ENCODE data around the gene CLEC16A. TPM values are rescaled to one million over a fixed set of nuclear protein-coding genes. Genes with fewer than 3 reads are reported as not detected.

The CLEC16A gene
- total and polyA plus RNA-seq, 3 experiments from 2014 or later = 18.6 to 38.2 (median 38.1) TPM

DNA sequence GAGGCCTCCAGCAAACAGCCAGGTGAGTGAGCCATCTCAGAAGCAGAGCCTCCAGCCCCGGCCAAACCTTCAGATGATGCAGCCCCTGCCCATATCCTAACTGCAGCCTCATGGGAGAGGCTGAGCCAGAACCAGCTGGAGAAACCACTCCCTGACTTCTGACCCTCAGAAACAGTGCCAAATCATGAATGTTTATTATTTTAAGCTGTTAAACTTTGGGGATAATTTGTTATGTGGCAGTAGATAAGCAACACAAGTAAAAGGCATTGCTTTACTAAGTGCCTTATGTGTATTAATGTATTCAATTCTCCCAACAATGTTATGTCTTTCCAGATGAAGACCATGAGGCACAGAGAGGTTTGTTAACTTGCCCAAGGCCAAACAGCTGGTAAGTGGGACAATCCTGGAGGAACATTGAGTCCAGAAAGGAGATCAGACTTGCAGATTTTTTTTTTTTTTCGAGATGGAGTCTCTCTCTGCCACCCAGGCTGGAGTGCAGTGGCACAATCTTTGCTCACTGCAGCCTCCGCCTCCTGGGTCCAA is 252.0 kb downstream of the CLEC16A start:
- Histone ChIP-seq H3K27ac (ENCODE audit: low read depth, low read length) (no peak overlapping the region), H3K4me1 (ENCODE audit: insufficient read depth, low read length) (peaks cover 10% of the 10 kb centered on the region), H3K4me3 (ENCODE audit: low read length) (no peak overlapping the region), H3K36me3 (ENCODE audit: insufficient read depth, low read length) (no peaks in the 10 kb centered on the region), H3K27me3 (ENCODE audit: insufficient read depth, low read length, poor library complexity, severe bottlenecking) (no peaks in the 10 kb centered on the region), H3K9me3 (ENCODE audit: low read length) (no peaks in the 10 kb centered on the region)
- Mint-ChIP-seq H3K4me3 (no peak overlapping the region), H3K4me1 (no peaks in the 10 kb centered on the region), H3K9me3 (no peaks in the 10 kb centered on the region), H3K27me3 (peaks cover 1 to 5% of the 10 kb centered on the region in 2 donors), H3K36me3 (peaks cover 0 to 1% (median 0%) of the 10 kb centered on the region in 3 donors), H3K27ac (no peak overlapping the region)
- ChIA-PET CTCF (interaction anchor here (2.3 kb wide), 1 partner anchor 58 kb away, joined by 7 read pairs; no protein-coding TSS in a partner anchor), POLR2A (no interaction called here)
- no peak for DNase-seq

DNA sequence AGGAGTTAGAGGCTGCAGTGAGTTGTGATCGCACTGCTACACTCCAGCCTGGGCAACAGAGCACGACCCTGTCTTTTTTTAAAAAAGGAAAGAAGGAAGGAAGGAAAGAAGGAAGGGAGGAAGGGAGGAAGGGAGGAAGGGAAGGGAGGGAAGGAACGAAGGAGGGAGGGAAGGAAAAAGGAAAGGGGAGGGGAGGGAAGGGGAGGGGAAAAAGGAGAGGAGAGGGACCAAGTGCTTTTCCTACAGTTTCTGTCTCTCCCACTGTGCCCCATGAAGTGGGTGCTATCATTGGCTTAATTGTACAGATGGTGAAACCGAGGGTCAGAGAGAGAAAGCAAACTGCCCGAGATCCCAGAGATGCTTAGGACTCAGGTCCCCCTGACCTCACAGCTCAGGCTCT is 254.0 kb downstream of the CLEC16A start:
- no peaks in the 10 kb centered on the region for H3K4me1 Mint-ChIP-seq
- H3K27ac Mint-ChIP-seq = no peak overlapping the region
- peaks cover 1 to 5% of the 10 kb centered on the region in 2 donors for H3K27me3 Mint-ChIP-seq
- no peaks in the 10 kb centered on the region for H3K27me3 ChIP-seq (ENCODE audit: insufficient read depth, low read length, poor library complexity, severe bottlenecking)
- no peak overlapping the region for H3K27ac ChIP-seq (ENCODE audit: low read depth, low read length)
- H3K9me3 ChIP-seq (ENCODE audit: low read length) = no peaks in the 10 kb centered on the region
- no peaks in the 10 kb centered on the region for H3K36me3 ChIP-seq (ENCODE audit: insufficient read depth, low read length)
- no peaks in the 10 kb centered on the region for H3K9me3 Mint-ChIP-seq
- no peak for DNase-seq
- H3K4me3 ChIP-seq (ENCODE audit: low read length) = no peak overlapping the region
- H3K4me1 ChIP-seq (ENCODE audit: insufficient read depth, low read length) = peaks cover 10% of the 10 kb centered on the region
- ChIA-PET POLR2A (no interaction called here), CTCF (no interaction called here)
- H3K4me3 Mint-ChIP-seq = no peak overlapping the region
- H3K36me3 Mint-ChIP-seq = peaks cover 0 to 1% (median 0%) of the 10 kb centered on the region in 3 donors

DNA sequence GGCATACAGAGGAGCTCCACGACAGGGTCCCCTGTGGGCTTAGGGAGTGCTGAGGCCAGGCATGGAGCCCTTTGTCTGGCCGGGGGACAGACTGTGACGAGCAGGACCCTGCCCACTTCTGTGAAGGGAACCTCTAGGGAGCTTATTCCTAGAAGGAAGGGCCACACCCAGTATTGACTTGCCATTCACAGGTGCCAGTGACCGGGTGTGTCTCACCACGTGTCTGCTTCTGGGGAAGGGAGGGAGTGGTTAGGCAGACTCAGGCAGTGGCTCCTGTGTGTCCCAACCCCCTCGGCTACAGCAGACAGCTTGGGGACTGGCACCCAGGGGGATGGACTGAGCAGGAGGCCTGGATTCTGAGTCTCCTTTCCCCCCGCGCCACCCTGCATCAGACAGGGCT is 254.5 kb downstream of the CLEC16A start:
- Mint-ChIP-seq H3K27me3 (peaks cover 1 to 5% of the 10 kb centered on the region in 2 donors), H3K4me3 (no peak overlapping the region), H3K27ac (no peak overlapping the region), H3K36me3 (peaks cover 0 to 1% (median 0%) of the 10 kb centered on the region in 3 donors), H3K9me3 (no peaks in the 10 kb centered on the region), H3K4me1 (no peaks in the 10 kb centered on the region)
- ChIA-PET CTCF (no interaction called here), POLR2A (no interaction called here)
- Histone ChIP-seq H3K4me1 (ENCODE audit: insufficient read depth, low read length) (peaks cover 10% of the 10 kb centered on the region), H3K27ac (ENCODE audit: low read depth, low read length) (peak overlapping the region; percentile 51), H3K27me3 (ENCODE audit: insufficient read depth, low read length, poor library complexity, severe bottlenecking) (no peaks in the 10 kb centered on the region), H3K36me3 (ENCODE audit: insufficient read depth, low read length) (no peaks in the 10 kb centered on the region), H3K4me3 (ENCODE audit: low read length) (no peak overlapping the region), H3K9me3 (ENCODE audit: low read length) (no peaks in the 10 kb centered on the region)
- no peak for DNase-seq

DNA sequence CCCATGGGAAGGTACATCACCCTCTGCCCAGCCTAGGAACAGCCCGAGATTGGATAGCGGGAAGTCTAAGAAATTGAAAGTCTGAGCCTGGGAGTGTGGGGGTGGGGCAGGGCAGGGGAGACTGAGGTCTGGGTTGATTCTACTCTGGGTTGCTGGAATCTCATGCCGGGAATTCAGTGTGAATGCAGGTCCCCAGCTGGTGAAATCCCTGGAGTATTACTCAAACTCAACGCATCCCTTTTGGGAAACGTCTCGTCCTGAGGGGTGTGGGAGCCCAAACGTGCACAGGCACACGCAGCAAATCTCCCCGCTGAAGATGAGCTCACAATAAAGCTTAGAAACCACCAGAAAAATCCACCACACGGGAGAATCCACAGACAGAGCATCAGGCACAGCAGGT is 256.2 kb downstream of the CLEC16A start:
- no peaks in the 10 kb centered on the region for H3K9me3 ChIP-seq (ENCODE audit: low read length)
- no peaks in the 10 kb centered on the region for H3K27me3 ChIP-seq (ENCODE audit: insufficient read depth, low read length, poor library complexity, severe bottlenecking)
- peaks cover 0 to 4% (median 0%) of the 10 kb centered on the region in 3 donors for H3K4me1 Mint-ChIP-seq
- POLR2A ChIA-PET = no interaction called here
- H3K27ac Mint-ChIP-seq = no peak overlapping the region
- peaks cover 0 to 1% (median 0%) of the 10 kb centered on the region in 3 donors for H3K36me3 Mint-ChIP-seq
- CTCF ChIA-PET = no interaction called here
- no peak overlapping the region for H3K27ac ChIP-seq (ENCODE audit: low read depth, low read length)
- H3K4me3 ChIP-seq (ENCODE audit: low read length) = no peak overlapping the region
- no peak for DNase-seq
- no peak overlapping the region for H3K4me3 Mint-ChIP-seq
- H3K36me3 ChIP-seq (ENCODE audit: insufficient read depth, low read length) = no peaks in the 10 kb centered on the region
- peaks cover 0 to 5% of the 10 kb centered on the region in 2 donors for H3K27me3 Mint-ChIP-seq
- no peaks in the 10 kb centered on the region for H3K9me3 Mint-ChIP-seq
- peaks cover 10% of the 10 kb centered on the region for H3K4me1 ChIP-seq (ENCODE audit: insufficient read depth, low read length)

DNA sequence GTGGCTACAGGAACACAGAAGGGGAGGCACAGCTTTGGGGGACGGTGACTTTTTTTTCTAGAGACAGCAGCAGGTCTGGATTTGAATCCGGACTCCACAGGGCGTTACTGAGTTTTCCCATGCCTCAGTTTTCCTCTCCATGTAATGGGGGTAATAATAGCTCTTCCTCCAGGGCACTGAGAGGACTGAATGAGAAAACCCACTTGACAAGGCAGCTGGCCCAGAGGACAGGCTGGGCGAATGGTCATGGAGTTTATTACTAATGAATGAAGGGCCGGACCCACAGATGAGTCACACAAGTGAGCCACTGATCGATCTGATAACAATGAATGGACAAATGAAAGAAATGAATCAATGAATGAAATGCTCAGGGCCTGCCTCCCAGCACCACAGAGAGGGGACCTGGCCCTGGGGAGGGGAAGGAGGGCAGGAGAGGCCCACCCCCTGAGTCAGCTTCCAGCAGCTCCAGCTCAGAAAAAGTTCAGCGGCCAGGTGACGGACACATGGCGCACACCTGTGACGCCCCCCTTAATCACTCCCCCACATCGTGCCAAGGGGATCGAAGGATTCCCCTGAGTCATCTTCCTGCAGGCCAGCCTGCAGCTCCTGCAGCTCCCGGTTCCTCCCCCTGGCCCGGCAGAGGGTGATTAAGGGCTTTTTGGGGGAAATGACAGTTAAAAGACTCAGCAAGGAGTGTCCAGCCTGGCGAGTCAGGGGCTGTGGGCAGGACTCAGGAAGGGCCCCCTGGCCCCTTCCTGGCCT is 257.3 kb downstream of the CLEC16A start:
- no peaks in the 10 kb centered on the region for H3K9me3 Mint-ChIP-seq
- CTCF ChIA-PET = no interaction called here

DNA sequence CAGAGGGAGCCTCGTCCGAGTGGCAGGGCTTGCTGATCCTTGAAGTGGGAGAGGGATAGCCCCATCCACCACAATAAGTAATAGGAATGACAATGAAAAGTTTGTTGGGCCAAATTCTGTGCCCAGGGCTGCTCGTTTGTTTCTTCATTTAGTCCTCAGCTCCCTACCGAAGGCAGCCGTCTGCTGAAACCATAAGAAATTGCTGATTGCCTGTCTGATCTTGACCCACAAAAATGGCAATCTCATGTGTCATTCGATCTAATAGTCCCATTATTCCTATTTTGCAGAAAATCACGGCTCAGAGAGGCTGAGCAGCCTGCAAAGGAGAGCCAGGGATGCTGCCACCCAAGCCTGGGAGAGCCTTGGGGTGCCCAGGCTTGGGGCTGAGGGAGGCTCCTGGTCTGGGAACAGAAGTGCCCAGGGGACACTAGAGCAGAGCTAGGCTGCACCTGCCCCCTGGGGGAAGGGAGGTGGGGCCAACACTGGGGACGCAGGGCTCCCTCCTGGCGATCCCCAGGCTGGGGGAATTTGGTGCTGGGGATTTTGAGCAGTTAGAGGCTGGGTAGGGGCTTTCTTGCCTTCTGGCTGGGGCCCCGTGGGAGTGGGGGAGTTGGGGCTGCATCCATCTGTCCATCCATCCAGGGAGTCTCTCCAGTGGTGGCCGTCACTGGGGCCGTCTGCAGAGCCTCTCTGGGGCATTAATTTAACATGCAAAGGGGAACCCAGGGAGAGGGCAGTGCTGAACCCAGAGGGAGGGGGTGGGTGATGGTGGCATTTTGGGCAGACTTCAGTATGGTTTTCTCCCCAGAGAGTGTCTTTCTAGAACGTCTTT is 258.1 kb downstream of the CLEC16A start:
- Histone ChIP-seq H3K27me3 (ENCODE audit: insufficient read depth, low read length, poor library complexity, severe bottlenecking) (no peaks in the 10 kb centered on the region), H3K4me3 (ENCODE audit: low read length) (no peak overlapping the region), H3K36me3 (ENCODE audit: insufficient read depth, low read length) (no peaks in the 10 kb centered on the region), H3K27ac (ENCODE audit: low read depth, low read length) (peak overlapping the region; percentile 69), H3K9me3 (ENCODE audit: low read length) (no peaks in the 10 kb centered on the region), H3K4me1 (ENCODE audit: insufficient read depth, low read length) (peaks cover 19% of the 10 kb centered on the region)
- no peaks in the 10 kb centered on the region for H3K36me3 Mint-ChIP-seq
- H3K4me1 Mint-ChIP-seq = peaks cover 10 to 19% (median 12%) of the 10 kb centered on the region in 3 donors
- peaks cover 0 to 5% of the 10 kb centered on the region in 2 donors for H3K27me3 Mint-ChIP-seq
- H3K9me3 Mint-ChIP-seq = peaks cover 0 to 1% (median 0%) of the 10 kb centered on the region in 5 donors
- POLR2A ChIA-PET = no interaction called here
- peak overlapping the region in 1 of 8 donors; percentile 11 for H3K27ac Mint-ChIP-seq
- no peak for DNase-seq
- no peak overlapping the region for H3K4me3 Mint-ChIP-seq
- CTCF ChIA-PET = no interaction called here

More for the DNA sequence above, 257.3 kb downstream of the CLEC16A start:
- Histone ChIP-seq H3K36me3 (ENCODE audit: insufficient read depth, low read length) (no peaks in the 10 kb centered on the region), H3K27me3 (ENCODE audit: insufficient read depth, low read length, poor library complexity, severe bottlenecking) (no peaks in the 10 kb centered on the region), H3K4me3 (ENCODE audit: low read length) (no peak overlapping the region), H3K4me1 (ENCODE audit: insufficient read depth, low read length) (peaks cover 18% of the 10 kb centered on the region), H3K27ac (ENCODE audit: low read depth, low read length) (peak overlapping the region; percentile 69), H3K9me3 (ENCODE audit: low read length) (no peaks in the 10 kb centered on the region)
- Mint-ChIP-seq H3K27me3 (peaks cover 0 to 5% of the 10 kb centered on the region in 2 donors), H3K4me1 (peaks cover 6 to 12% (median 6%) of the 10 kb centered on the region in 3 donors), H3K36me3 (no peaks in the 10 kb centered on the region), H3K27ac (peak overlapping the region in 1 of 8 donors; percentile 64), H3K4me3 (no peak overlapping the region)
- DNase-seq = no peak
- POLR2A ChIA-PET = no interaction called here

DNA sequence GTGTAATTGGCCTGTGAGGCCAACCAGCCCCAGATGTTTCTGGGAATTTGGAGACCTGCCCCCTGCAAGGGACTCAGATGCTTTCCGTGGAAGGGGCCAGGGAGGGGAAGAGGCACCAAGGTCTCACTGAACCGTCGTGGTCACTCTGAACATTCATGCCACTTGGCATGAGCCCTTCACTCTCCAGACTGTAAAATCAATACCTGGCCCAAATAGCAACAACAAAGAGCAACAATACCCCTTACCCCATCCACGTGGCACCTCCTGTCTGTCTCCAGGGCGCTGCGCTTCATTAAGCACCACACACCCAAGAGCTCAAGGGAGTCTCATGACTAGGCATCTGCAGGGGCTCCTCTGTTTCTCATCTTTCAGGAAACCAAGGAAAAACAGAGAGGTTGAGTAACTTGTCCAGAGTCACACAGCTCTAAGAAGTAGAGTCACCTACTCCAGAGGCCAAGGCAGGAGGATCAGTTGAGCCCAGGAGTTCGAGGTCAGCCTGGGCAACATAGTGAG is 258.8 kb downstream of the CLEC16A start:
- Histone ChIP-seq H3K9me3 (ENCODE audit: low read length) (no peaks in the 10 kb centered on the region), H3K4me1 (ENCODE audit: insufficient read depth, low read length) (peaks cover 19% of the 10 kb centered on the region), H3K4me3 (ENCODE audit: low read length) (no peak overlapping the region), H3K27me3 (ENCODE audit: insufficient read depth, low read length, poor library complexity, severe bottlenecking) (no peaks in the 10 kb centered on the region), H3K36me3 (ENCODE audit: insufficient read depth, low read length) (no peaks in the 10 kb centered on the region), H3K27ac (ENCODE audit: low read depth, low read length) (no peak overlapping the region)
- POLR2A ChIA-PET = no interaction called here
- Mint-ChIP-seq H3K4me1 (peaks cover 10 to 19% (median 12%) of the 10 kb centered on the region in 3 donors), H3K27ac (no peak overlapping the region), H3K9me3 (peaks cover 0 to 2% (median 0%) of the 10 kb centered on the region in 5 donors), H3K36me3 (no peaks in the 10 kb centered on the region), H3K4me3 (no peak overlapping the region), H3K27me3 (peaks cover 0 to 5% of the 10 kb centered on the region in 2 donors)
- DNase-seq = no peak
- CTCF ChIA-PET = no interaction called here
